GM11168 (cell line): ENCODE results near the gene PPP2R5C.
"Not testable (repeated sequence)": the region's sequence is repeated elsewhere in the genome, so short reads cannot be mapped to it uniquely, and the experiment has no call there.

Source experiments
- in situ Hi-C: fragments of 300-500 bp; cut with MboI; formaldehyde crosslinking; loops from one replicate; pipeline ENCODE4 v1.12.0; 2022; ENCODE audit warnings: low sequenced_read_pairs; ENCODE audit not compliant: unreplicated experiment

PPP2R5C gene

GRCh38 chr14:101726295-101726953 lies 35.1 kb upstream of the PPP2R5C start:
- in situ Hi-C loops, result no loop called here

DNA sequence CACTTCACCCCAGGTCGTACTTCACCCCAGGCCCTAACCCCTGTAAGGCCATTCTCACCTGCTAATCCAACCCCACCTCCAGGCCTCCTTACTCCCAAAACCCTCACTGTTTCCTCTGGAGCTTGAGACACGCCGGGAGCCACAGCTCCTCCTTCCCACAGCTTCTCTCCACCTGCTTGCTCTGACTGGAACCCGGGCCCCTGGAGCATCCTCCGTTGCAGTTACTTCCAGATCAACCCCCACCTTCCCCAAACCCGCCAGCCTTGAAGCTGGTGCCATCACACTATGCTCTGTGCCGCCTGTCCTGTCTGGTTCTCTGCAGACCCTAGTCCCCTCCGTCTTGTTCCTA lies 34.6 kb upstream of the PPP2R5C start:
- in situ Hi-C loops, result no loop called here

DNA sequence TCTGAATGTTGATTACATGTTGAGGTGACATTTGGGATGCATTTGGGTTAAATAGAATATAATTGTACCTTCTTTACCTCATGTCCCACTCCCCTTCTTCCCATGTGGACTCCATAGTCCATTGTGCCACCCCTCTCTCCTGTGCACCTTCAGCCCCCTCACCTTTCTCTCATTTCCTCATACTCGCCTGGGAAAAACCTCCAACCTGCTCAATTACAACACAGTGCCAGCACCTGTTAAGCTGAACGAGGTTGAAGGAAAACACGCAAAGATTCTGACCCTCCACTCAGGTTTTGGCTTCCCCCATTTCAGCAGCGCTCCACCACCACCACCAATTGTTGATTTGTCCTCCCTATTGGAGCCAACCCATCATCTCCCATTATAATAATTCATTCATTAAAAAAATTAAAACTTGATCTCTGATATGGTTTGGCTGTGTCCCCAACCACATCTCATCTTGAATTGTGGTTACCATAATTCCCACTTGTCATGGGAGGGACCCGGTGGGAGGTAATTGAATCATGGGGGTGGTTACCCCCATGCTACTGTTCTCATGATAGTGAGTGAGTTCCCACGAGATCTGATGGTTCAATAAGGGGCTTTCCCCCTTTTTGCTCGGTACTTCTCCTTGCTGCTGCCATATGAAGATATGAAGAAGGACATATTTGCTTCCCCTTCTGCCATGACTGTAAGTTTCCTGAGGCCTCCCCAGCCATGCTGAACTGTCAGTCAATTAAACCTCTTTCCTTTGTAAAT lies 33.7 kb upstream of the PPP2R5C start:
- in situ Hi-C loops, result no loop called here

GRCh38 chr14:101728367-101728742 lies 33.2 kb upstream of the PPP2R5C start:
- in situ Hi-C loops, result no loop called here

DNA sequence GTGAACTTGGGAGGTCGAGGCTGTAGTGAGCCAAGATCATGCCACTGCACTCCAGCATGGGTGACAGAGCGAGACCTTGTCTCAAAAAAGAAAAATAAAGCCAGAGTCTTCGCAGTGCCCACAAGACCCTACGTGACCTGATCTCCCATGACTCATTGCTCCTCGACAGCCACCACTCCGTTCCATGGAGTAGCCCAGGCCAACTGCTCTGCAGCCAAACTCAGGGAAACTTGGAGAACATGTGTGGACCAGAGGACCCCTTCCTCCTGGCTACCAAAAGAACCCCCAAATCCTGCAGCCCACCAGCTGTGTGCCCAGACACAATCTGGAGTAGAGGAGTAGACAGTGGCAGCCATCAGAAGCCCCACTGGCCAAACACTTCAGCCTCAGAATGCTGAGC lies 32.1 kb upstream of the PPP2R5C start:
- in situ Hi-C loops, result no loop called here

- in situ Hi-C loops, result not testable (repeated sequence)
These were observed 31.4 kb upstream of the PPP2R5C start for GRCh38 chr14:101730157-101730556.

- in situ Hi-C loops, result no loop called here
These were observed 30.8 kb upstream of the PPP2R5C start for GRCh38 chr14:101730626-101731186.

- in situ Hi-C loops, result no loop called here
These were observed 30.1 kb upstream of the PPP2R5C start for GRCh38 chr14:101731187-101732080.

DNA sequence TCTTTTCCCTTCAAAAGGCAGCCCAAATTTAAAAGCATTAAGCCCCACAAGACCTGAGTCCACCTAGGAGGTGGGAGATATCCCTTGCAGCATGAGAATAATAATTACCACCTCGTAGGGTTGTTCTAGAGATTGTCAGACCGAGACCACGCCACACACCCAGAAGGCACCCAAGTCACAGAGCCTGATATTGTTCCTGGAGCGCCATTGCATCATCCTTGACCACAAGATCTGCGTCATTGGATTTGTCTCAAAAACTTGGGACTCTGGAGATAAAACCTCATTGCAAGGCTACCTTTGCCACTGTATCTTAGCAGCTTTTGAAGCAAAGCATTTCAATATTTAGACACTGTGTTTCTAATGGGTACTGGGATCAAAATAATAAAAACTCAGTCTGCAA lies 29.4 kb upstream of the PPP2R5C start:
- in situ Hi-C loops, result no loop called here

- in situ Hi-C loops, result no loop called here
These were observed 28.3 kb upstream of the PPP2R5C start for GRCh38 chr14:101733211-101733610.

GRCh38 chr14:101734246-101734847 lies 27.2 kb upstream of the PPP2R5C start:
- in situ Hi-C loops, result no loop called here

- in situ Hi-C loops, result no loop called here
These were observed 26.1 kb upstream of the PPP2R5C start for GRCh38 chr14:101735453-101735852.

DNA sequence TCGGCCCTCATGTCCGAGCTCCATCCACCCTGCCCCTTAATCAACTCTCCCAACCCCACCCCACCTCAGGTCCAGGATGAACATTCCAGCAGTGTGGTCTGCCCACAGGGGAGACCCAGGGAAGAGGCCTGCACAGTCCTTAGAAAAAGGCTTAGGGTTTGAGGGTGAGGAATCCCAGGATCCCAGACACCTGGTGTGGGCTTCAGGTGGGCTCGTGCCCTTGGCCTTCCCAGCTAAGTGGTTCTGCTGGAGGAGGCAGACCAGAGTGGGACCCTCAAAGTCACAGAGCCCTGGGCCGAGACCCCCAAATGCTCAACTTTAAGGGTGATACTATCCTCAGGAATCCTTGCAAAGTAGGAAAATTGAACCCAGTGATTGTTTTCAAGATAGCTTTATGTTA lies 25.4 kb upstream of the PPP2R5C start:
- in situ Hi-C loops, result no loop called here

- in situ Hi-C loops, result no loop called here
These were observed 24.9 kb upstream of the PPP2R5C start for GRCh38 chr14:101736585-101736984.

DNA sequence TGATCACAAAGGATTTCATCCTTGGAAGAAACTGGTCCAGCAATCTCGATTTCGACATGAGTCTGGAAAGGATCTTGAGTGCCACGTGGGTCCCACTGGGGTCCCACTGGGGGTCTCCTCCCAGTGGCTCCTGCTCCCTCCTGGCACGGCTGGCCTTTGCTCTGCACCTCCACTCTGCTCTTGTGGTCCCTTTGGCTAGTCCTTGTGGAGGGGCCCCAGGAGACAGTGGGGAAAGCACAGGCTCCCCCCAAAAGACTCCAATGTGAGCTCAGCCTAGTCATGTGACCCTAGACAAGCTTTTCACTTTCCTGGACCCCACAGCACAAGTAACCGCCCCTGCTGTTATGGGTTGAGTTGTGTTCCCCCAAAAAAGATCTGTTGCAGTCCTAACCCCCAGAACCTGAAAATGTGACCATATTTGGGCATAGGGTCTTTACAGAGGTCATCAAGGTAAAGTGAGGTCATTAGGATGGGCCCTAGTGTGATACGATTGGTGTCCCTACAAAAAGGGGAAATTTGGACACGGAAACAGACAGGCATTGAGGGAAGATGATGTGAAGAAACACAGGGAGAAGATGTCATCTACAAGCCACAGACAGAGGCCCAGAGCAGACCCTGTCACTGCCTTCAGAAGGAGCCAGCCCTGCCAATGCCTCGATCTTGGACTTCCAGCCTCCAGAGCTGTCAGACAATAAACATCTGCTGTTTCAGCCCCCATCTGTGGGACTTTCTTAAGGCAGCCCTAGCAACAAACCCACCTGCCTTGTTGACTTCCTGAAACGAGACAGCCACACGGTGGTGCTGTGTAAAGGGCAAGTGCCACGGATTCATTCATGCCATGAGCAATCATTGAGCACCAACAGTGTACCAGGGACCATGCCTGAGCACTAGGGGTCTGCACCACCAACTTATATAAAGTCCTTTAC lies 23.8 kb upstream of the PPP2R5C start:
- in situ Hi-C loops, result no loop called here

DNA sequence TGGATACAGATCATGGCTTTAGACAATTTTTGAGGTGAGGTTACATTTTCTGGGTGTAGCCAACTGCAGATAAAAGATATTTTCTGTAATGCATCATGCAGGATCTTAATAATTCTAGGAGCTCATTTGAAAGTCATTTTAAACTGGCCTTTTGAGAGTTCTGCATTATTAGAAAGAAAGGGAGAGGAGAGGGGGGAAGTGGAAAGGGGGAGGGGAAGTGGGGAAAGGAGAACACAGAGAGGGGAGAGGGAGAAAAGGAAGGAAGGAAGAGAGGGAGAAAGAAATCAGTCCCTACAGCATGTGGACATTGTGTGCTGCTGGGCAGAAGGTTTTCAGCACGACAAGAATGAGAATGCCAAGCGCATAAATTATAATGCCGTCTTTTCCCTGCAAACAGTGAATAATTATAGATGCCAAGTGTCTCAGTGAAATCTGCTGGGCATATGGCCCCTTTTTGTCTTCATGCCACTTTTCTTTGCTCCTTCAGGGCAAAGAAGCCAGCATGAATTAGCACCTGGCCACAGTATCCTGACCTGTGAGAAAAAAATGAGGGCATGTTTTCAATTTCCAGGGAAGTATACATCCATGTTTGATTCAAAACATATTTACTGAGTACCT lies 22.7 kb upstream of the PPP2R5C start:
- in situ Hi-C loops, result no loop called here

DNA sequence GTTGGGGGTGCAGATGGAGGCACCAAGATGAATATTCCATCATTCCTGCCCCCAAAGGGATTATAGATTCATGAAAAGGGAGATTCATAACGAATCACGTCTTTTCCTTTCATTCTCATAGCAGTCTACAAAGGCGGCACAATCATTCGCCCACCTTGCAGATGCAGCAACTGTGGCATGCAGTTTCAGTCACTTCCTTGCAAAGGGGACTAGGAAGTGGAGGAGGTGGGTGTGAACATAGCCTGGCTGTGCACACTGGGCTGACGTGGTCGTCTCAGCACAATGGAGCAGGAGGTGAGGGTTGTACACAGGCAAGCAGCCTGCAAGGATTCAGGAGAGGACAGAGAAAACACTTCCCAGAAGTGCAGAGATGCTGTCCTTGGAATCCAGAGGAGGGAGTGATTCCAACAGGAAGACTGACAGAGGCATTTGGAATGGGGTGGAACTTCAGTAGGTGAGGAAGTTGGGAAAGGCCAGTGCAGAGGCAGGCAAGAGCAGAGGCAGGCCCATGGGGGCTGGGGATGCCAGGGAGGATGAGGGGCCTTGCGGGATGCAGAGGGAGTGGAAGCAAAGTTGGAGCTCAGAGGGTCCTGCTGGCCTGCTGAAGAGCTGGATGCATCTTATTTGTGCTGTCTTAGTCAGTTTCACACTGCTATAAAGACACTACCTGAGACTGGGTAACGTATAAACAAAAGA lies 21.9 kb upstream of the PPP2R5C start:
- in situ Hi-C loops, result no loop called here

- in situ Hi-C loops, result no loop called here
These were observed 20.5 kb upstream of the PPP2R5C start for GRCh38 chr14:101740981-101741380.
